H1 (cell line): ENCODE data around the gene PDE3A. TPM values are rescaled to one million over a fixed set of nuclear protein-coding genes. Genes with fewer than 3 reads are reported as not detected.

Source experiments
- ATF2 ChIP-seq: IDR thresholded peaks from 2 replicates; pipeline ENCODE4 v1.6.1; 2012; ENCODE audit warnings: low read length, inconsistent platforms
- CHD7 ChIP-seq: fragments of 300-600 bp; sonication (generic); IDR thresholded peaks from 2 replicates; pipeline ENCODE4 v1.7.1; 2012; ENCODE audit warnings: low read length, moderate library complexity, mild to moderate bottlenecking, inconsistent platforms; ENCODE audit not compliant: insufficient replicate concordance
- polyA plus RNA-seq, 7 experiments: library from polyadenylated mRNA; depleted of rRNA in 3 of 7; stranded (reverse) in 5 of 7; unstranded in 2 of 7; fragments of >200 nt in 5 of 7; fragments of 200-250 nt in 2 of 7; gene quantifications; 1 replicate in 5 of 7; 2 replicates in 1 of 7; 4 replicates in 1 of 7; pipeline versions ENCODE4 v1.2.1 to v1.2.3, GENCODE V29; 2011 to 2013; ENCODE audit warnings: missing spikeins in 2 of 7, mixed read lengths in 2 of 7
- total RNA-seq: library from RNA; stranded (reverse); fragmentation: NEBNext Ultra II Directional; extraction: Animal tissue kit (Norgen Biotek cat#: 25700); gene quantifications from 2 replicates; pipeline ENCODE4 v1.2.1, GENCODE V29; 2021

Gene PDE3A
- total and polyA plus RNA-seq, 2 of the 8 experiments (the other 6 are each of a cell fraction or from before 2014, with no cell fraction given): 1.4 to 3.4 TPM

- TF ChIP-seq CHD7 (no peak), ATF2 (no peak)
These were observed 36.4 kb downstream of the PDE3A start (continued) for GRCh38 chr12:20404576-20405346.
